GM19452 (cell line): ENCODE measurements around the gene RRBP1.
"Not testable (repeated sequence)": the region's sequence is repeated elsewhere in the genome, so short reads cannot be mapped to it uniquely, and the experiment has no call there.

ENCODE experiments used
- ATAC-seq: cut with Tn5 transposase; IDR thresholded peaks from one replicate; pipeline ENCODE4 v1.9.1; 2021; ENCODE audit not compliant: unreplicated experiment

RRBP1 gene

DNA sequence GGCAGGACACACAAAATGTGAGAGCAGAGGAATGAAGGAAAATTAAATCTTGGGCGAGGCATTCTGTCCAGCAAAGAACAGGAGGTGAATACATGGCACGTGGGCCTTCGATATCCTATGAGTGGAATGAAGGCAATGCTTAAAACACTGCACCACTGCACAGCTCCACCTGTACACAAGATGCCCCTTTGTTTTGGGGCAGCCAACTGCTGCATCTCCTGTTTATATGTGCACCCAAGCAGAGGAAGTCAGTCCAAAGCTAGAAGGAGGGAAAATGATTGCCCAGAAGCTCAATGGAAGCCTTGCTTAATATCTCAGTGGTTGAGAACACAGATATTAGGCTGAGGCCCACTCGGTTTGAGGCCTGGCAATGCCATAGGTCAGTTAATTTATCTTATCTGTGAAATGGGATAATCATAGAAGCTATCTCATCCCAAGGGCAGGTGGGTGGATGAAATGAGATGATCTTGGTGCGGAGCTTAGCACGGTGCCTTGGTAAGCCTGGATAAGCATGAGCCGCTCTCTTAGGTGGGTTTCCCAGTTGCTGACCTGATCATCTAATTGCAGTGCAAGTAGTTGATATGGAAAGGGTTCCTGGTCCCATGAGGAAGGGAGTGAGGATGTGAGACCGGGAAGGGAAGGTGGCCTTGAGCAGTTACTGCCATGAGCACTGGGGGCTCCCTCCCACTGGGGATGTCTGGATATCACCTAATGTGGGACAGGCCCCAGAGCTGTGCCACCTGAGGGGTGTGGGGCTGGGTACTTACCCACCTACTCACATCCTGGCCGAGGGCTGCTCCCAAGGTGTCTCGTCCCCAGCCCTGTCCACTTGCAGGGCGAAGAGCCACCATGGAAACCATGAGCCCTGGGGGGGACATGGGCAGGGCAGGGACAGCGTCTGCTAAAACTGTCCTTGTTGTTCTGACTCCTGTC is 27.6 kb upstream of the RRBP1 start:
- ATAC-seq = no peak

DNA sequence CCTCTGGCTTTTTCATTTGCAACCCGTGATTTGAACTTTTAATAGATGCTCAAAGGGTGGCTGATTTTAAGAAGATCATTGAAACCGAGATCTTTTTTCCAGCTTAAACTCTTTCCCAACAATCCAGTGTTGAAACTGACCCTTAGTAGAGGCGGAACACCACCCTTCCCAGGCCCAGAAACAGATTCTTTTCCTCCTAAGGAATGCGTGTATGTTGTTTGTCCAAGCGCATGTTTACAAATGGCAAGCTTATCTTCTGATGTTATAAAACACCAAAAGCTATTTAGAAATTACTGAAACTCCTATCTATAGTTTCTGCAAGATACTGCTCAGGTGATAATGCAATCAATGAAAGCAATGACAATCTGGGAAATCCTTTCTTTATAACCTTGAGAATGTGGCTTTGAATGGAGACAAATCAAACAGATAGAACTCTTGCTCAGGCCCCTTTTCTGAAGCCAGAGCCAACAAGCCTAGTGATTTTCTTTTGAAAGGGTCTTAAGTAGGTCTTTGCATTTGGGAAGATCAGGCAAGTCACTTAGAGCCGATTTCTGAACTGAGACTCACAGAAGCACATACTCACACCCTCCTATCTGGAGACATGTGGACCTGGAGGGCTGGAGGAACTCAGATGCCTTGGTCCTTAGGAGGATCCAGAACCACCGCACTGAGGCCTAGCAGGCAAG is 26.8 kb upstream of the RRBP1 start:
- ATAC-seq = no peak

GRCh38 chr20:17707951-17708350 is 25.9 kb upstream of the RRBP1 start:
- ATAC-seq = not testable (repeated sequence)

DNA sequence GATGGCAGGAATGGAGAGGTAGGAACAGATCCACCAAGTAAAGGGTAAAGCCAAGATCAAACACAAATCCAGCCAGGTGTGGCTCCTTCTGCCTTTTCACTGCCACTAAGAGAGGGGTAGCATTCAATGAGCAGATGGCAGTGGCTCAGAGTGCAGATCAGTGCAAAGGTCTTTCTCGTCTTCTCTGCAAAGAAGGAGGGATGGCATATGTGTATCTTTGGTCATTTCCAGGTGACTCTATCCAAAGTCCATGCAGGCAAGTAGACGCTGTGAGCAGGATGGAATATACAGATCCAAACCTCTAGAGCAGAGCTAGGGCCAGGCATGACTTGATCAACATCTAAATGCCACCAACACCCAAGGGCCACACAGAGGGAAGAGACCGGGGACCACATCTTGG is 24.6 kb upstream of the RRBP1 start:
- no peak for ATAC-seq

DNA sequence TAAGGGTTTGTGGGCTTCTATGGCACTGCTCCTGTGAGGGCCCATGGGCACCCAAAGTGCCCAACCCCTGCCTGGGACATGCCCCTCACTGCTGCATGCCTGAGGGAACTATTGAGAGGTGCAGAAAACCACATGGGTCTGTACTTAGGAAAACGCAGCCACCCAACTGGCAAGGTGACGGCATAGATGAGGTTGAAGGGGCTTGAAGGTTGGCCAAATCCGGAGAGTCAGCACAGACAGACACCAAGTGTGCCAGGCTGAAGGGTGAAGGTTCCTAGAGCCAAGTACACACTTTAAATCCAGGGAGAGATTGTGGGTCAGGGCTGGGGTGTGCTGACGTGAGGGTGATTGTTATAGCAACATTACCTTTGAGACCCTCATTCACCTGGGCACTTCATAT is 23.9 kb upstream of the RRBP1 start:
- ATAC-seq = no peak

GRCh38 chr20:17704589-17705317 is 22.7 kb upstream of the RRBP1 start:
- no peak for ATAC-seq

- no peak for ATAC-seq
Measured at GRCh38 chr20:17701826-17702225, 19.8 kb upstream of the RRBP1 start.

DNA sequence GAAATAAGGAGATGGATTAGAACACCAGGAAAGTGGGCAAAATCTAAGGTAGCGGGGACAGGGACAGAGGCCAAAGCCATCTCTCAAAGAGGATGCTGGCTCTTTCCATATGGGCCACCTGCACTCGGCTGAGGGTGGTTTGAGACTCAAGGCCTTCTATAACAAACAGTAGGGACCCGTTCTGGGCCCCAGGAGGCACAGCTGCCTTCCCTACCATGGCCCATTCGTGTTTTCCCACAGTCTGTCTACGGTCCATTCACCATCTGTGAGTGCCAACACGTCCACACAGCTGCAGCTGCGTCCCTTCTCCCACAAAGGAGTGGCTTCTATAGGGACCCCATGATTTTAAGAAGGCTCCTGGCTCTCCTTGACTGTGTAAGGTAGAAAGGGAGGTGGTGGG is 18.6 kb upstream of the RRBP1 start:
- ATAC-seq = no peak

DNA sequence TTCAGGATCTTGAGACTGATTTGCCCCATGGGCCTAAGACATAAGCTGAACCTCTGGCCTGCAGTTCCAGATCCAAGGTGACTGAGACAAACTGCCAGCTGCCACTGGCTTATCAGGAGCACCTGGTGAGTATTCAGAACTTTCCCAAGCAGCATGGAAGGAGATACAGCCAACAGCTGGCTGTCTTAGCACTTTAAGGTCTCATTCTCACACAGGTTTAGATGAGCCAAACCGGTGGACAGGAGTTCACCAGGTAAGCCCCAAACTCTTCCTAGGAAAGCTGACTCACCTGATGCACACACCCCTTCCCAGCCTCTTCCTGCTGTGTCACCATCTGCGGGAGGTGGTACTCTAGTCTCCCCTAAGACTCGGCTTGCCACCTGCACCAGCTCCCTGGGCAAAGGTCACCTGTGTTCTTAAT is 17.9 kb upstream of the RRBP1 start, which contains the start of gene BANF2:
TSS of gene BANF2 (plus strand) at position 36 of the 421 bp plus-strand sequence. CDS start 25,060 bp downstream, outside the sequence.
- ATAC-seq = no peak

- no peak for ATAC-seq
Measured at GRCh38 chr20:17698384-17698783, 16.3 kb upstream of the RRBP1 start.

- no peak for ATAC-seq
Measured at GRCh38 chr20:17697171-17697570, 15.1 kb upstream of the RRBP1 start.

DNA sequence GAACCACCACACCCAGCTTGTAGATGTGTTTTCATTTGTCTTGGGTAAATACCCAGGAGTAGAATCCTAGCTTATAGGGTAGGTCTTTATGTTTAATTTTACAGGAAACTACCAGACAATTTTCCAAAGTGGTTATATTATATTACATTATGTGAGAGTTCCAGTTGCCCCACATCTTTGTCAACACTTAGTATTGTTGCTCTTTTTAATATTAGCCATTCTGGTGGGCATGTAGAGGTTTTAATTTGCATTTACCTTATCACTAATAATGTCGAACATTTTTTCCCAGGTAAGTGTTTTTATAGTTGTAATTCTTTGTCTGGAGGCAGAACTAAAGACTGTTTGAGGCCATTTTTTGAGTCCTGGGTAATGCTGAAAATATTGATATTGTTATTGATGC is 14.2 kb upstream of the RRBP1 start:
- ATAC-seq = no peak

DNA sequence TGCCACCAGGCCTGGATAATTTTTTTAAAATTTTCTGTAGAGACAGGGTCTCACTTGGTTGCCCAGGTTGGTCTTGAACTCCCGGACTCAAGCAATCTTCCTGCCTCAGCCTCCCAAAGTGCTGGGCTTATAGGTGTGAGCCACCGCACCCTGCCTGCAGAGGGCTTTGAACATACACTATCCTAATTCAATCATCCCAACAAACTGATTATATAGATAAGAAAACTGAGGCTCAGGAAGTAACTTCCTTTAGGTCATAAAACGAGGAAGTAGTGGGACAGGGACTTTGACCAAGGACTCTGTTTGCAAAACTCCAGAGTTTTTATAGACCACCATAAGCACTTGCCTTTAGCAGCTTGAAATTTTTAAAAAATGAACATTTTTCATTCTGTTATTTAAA is 12.7 kb upstream of the RRBP1 start:
- ATAC-seq = no peak

DNA sequence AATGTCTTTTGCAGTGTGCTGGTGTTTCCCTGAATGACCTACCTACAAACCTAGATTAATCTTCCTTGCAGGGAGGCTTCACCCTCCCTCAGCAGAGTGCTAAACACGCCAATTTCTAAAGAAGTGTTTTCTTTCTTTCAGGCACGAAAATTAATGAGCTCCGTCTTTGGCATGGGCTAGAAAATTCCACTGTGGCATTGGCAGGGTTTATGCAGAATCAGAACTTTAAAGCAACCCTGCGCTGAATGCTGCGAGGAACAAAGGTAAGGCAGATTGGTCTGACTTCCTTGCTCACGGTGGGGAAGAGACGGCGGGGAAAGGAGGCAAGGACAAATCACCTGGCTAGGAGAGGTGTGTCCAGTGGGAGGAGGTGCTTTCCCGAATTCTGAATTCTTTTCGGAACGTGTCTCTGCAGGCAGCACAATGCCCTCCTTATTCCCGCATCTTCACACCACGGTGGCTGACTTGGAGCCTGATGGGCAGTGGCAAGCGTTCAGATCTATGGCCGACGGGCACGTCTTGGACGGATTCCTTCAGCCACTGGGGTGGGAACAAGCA is 11.5 kb upstream of the RRBP1 start:
- ATAC-seq = no peak

GRCh38 chr20:17691758-17692157 is 9.7 kb upstream of the RRBP1 start:
- ATAC-seq = no peak

DNA sequence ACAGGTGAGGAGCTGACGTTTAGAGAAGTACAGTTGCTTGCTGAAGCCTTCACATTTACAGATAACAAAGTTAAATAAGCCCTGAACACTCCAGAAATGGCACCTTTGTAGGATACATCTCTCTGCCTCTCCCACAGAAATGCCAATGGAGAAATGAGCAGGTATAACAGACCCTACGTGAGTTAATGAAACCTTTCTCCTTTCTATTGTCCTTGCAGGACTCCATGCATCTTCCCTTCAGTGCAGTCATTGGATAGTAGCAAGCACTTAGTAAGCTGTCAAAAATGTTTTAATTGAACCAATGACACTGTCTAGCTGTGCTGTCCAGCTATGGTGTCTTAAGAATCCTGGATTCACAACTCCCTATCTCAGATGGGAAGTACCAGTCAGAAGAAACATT is 8.1 kb upstream of the RRBP1 start:
- ATAC-seq = no peak

GRCh38 chr20:17688965-17689364 is 6.9 kb upstream of the RRBP1 start:
- no peak for ATAC-seq

- no peak for ATAC-seq
Measured at GRCh38 chr20:17687800-17688199, 5.8 kb upstream of the RRBP1 start.

- no peak for ATAC-seq
Measured at GRCh38 chr20:17685168-17685567, 3.1 kb upstream of the RRBP1 start.

DNA sequence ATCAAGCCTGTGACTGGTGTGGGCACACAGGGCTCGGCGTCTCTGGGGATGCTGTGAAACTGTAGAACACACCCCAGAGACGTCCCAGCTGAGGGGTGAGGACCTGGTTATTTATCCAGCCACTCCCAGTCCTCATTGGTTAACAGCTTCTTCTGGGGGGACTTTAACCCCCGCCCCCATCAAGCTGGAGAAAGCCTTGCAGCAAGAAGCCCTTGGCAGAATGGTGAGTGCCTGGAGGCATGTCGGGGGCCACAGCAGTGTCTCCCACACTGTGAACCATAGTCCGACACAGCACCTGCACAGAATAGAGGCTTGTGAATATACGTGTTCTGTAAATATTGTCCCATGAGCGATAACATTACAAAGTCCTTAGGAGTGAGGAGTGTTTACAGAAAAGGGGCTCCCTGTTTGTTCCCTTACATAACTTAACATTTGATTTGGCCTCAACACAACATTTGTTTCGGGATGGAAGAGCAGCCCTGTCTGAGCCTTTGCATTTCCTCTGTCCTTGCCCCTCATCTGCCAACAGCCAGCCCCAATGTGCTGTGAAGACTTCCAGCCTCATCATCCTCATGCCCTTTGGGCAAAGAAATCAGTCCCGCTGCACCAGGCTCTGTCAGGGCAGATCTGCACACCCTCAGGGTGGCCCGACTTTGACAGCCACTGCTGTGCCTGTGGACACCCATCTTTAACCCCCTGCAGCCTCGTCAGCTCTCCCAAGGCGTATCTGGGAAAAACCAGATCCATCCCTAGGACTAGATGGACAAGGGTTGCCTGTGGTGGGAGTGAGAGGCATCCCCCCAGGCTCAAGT is 2.2 kb upstream of the RRBP1 start:
- no peak for ATAC-seq
